ENCODE data around the gene PPIL6.

GRCh38 chr6:109483735-109484057, 43.3 kb upstream of the PPIL6 start:
- TF ChIP-seq POLR2A (IDR thresholded peaks at IDR 0.05) (no peak), EP300 (IDR thresholded peaks at IDR 0.05; ENCODE audit: low read depth) (no peak), POLR2AphosphoS5 (IDR thresholded peaks at IDR 0.05) (no peak)
- TF ChIP-seq, protein P1, sequence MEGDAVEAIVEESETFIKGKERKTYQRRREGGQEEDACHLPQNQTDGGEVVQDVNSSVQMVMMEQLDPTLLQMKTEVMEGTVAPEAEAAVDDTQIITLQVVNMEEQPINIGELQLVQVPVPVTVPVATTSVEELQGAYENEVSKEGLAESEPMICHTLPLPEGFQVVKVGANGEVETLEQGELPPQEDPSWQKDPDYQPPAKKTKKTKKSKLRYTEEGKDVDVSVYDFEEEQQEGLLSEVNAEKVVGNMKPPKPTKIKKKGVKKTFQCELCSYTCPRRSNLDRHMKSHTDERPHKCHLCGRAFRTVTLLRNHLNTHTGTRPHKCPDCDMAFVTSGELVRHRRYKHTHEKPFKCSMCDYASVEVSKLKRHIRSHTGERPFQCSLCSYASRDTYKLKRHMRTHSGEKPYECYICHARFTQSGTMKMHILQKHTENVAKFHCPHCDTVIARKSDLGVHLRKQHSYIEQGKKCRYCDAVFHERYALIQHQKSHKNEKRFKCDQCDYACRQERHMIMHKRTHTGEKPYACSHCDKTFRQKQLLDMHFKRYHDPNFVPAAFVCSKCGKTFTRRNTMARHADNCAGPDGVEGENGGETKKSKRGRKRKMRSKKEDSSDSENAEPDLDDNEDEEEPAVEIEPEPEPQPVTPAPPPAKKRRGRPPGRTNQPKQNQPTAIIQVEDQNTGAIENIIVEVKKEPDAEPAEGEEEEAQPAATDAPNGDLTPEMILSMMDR (IDR thresholded peaks at IDR 0.05), result no peak

All from transverse colon (tissue), 4 donors.